GM12875 (cell line): ENCODE measurements around the gene FTSJ1.
A peak's percentile ranks its signal among the peaks of the same experiment; 100 is the strongest.

ENCODE experiments used
- H3K4me3 ChIP-seq: one replicate; pipeline ENCODE4 v1.5.1; 2011; ENCODE audit warnings: low read depth, low read length, control low read depth
- CTCF ChIP-seq: IDR thresholded peaks from 2 replicates; pipeline ENCODE4 v1.5.1; 2011; ENCODE audit warnings: low read depth, mild to moderate bottlenecking, control low read depth, inconsistent platforms, low read length, moderate library complexity, borderline replicate concordance; ENCODE audit not compliant: insufficient read depth

Gene FTSJ1

GRCh38 chrX:48459483-48459882 lies 16.5 kb upstream of the FTSJ1 start:
- no peak overlapping the region for H3K4me3 ChIP-seq
- no peak for TF ChIP-seq CTCF

- H3K4me3 ChIP-seq = no peak overlapping the region
- no peak for TF ChIP-seq CTCF
Measured at GRCh38 chrX:48460031-48460430, 16.0 kb upstream of the FTSJ1 start.

- no peak overlapping the region for H3K4me3 ChIP-seq
- no peak for TF ChIP-seq CTCF
Measured at GRCh38 chrX:48460606-48461005, 15.4 kb upstream of the FTSJ1 start.

- H3K4me3 ChIP-seq = no peak overlapping the region
- no peak for TF ChIP-seq CTCF
Measured at GRCh38 chrX:48461830-48462229, 14.2 kb upstream of the FTSJ1 start.

- TF ChIP-seq CTCF = no peak
- H3K4me3 ChIP-seq = no peak overlapping the region
Measured at GRCh38 chrX:48465336-48465933, 10.6 kb upstream of the FTSJ1 start.

GRCh38 chrX:48466696-48467095 lies 9.3 kb upstream of the FTSJ1 start:
- peak; percentile 55; the same call in 1 of the 2 replicates for TF ChIP-seq CTCF
- H3K4me3 ChIP-seq = peak overlapping the region; percentile 6

GRCh38 chrX:48467281-48467761 lies 8.7 kb upstream of the FTSJ1 start:
- no peak for TF ChIP-seq CTCF
- H3K4me3 ChIP-seq = peak overlapping the region; percentile 63
